NCI-H446 treated with DMSO at 0.1 percent for 48 hours (cell line): ENCODE data around the gene LURAP1L.

Experiments used
- DNase-seq: peaks from one replicate; lab custom pipeline; 2025; lab: John Stamatoyannopoulos, UW

LURAP1L gene

GRCh38 chr9:12774861-12775678 lies at the start of gene LURAP1L:
Gene LURAP1L (plus strand): TSS chr9:12775020. CDS start chr9:12775716, 696 bp downstream.
- DNase-seq = peak; percentile 85

GRCh38 chr9:12726795-12727194 lies 48.0 kb upstream of the LURAP1L start:
- no peak for DNase-seq

- DNase-seq = no peak
Observed at GRCh38 chr9:12730198-12730597, 44.6 kb upstream of the LURAP1L start.

- DNase-seq = no peak
Observed at GRCh38 chr9:12730927-12731326, 43.9 kb upstream of the LURAP1L start.

GRCh38 chr9:12732971-12733370 lies 41.8 kb upstream of the LURAP1L start:
- DNase-seq = no peak

GRCh38 chr9:12735665-12736064 lies 39.2 kb upstream of the LURAP1L start:
- no peak for DNase-seq

GRCh38 chr9:12737871-12738270 lies 36.9 kb upstream of the LURAP1L start:
- no peak for DNase-seq

- DNase-seq = no peak
Observed at GRCh38 chr9:12739014-12739652, 35.7 kb upstream of the LURAP1L start.

- no peak for DNase-seq
Observed at GRCh38 chr9:12740845-12741244, 34.0 kb upstream of the LURAP1L start.

- DNase-seq = no peak
Observed at GRCh38 chr9:12748016-12748415, 26.8 kb upstream of the LURAP1L start.

GRCh38 chr9:12748954-12749353 lies 25.9 kb upstream of the LURAP1L start:
- no peak for DNase-seq

GRCh38 chr9:12753931-12754330 lies 20.9 kb upstream of the LURAP1L start:
- DNase-seq = no peak

GRCh38 chr9:12759761-12760160 lies 15.1 kb upstream of the LURAP1L start:
- no peak for DNase-seq

- DNase-seq = no peak
Observed at GRCh38 chr9:12760758-12761157, 14.1 kb upstream of the LURAP1L start.

- DNase-seq = no peak
Observed at GRCh38 chr9:12764150-12764549, 10.7 kb upstream of the LURAP1L start.

- no peak for DNase-seq
Observed at GRCh38 chr9:12765088-12765798, 9.6 kb upstream of the LURAP1L start.

GRCh38 chr9:12766357-12766756 lies 8.5 kb upstream of the LURAP1L start:
- no peak for DNase-seq

- no peak for DNase-seq
Observed at GRCh38 chr9:12770261-12770660, 4.6 kb upstream of the LURAP1L start.

- DNase-seq = no peak
Observed at GRCh38 chr9:12771891-12772290, 2.9 kb upstream of the LURAP1L start.

GRCh38 chr9:12773562-12773961 lies 1.3 kb upstream of the LURAP1L start:
- no peak for DNase-seq

- peak; percentile 91 for DNase-seq
Observed at GRCh38 chr9:12775679-12776512, 1.1 kb downstream of the LURAP1L start.

- DNase-seq = no peak
Observed at GRCh38 chr9:12776513-12777055, 1.8 kb downstream of the LURAP1L start.
